BJ (cell line): Measurements from ENCODE around the gene SLC2A8. TPM values are rescaled to one million over a fixed set of nuclear protein-coding genes. Genes with fewer than 3 reads are reported as not detected.

ENCODE experiments used
- CTCF ChIA-PET: fragments of 350-600 bp; formaldehyde crosslinking; extraction: SDS; loops from one replicate; lab custom pipeline; 2021; ENCODE audit warnings: antibody characterized with exemption, inconsistent platforms; lab: Yijun Ruan, JAX
- POLR2A ChIA-PET: fragments of 300-600 bp; sonication (Branson Sonifier 250); formaldehyde crosslinking; extraction: SDS; loops from one replicate; lab custom pipeline; 2021; ENCODE audit warnings: antibody characterized with exemption; lab: Charles Lee
- DNase-seq: peaks from one replicate; pipeline ENCODE4 v3.0.0-alpha.2; 2011; ENCODE audit warnings: low read depth
- H3K27me3 ChIP-seq: 2 replicates; pipeline ENCODE4 v1.6.0; 2011; ENCODE audit warnings: low read length; ENCODE audit not compliant: control insufficient read depth, insufficient read depth
- H3K36me3 ChIP-seq: 2 replicates; pipeline ENCODE4 v1.5.1; 2011; ENCODE audit warnings: low read length; ENCODE audit not compliant: control insufficient read depth, insufficient read depth
- H3K4me3 ChIP-seq: 2 replicates; pipeline ENCODE4 v1.5.1; 2011; ENCODE audit warnings: low read depth, mild to moderate bottlenecking, control low read depth, low read length
- CTCF ChIP-seq: IDR thresholded peaks from 2 replicates; pipeline ENCODE4 v1.5.1; 2011; ENCODE audit warnings: low read depth, mild to moderate bottlenecking, control low read depth, inconsistent platforms, low read length, moderate library complexity; ENCODE audit not compliant: insufficient read depth
- polyA plus RNA-seq: library from polyadenylated mRNA; depleted of rRNA; stranded (reverse); fragments of >200 nt; gene quantifications from 2 replicates; pipeline ENCODE4 v1.2.3, GENCODE V29; 2011

The SLC2A8 gene
- polyA plus RNA-seq, 1 experiment = 16.7 TPM

GRCh38 chr9:127449332-127449966, 52.5 kb downstream of the SLC2A8 start:
- ChIA-PET CTCF (interaction anchor here (0.7 to 1.0 kb wide), 2 partner anchors 106 to 334 kb away, joined by 3 to 4 read pairs; no protein-coding TSS in a partner anchor), POLR2A (interaction anchor here (0.5 kb wide), 1 partner anchor 9 kb away, joined by 3 read pairs; no protein-coding TSS in a partner anchor)
- TF ChIP-seq CTCF = no peak
- no peaks in the 10 kb centered on the region for H3K27me3 ChIP-seq
- DNase-seq = no peak
- H3K4me3 ChIP-seq = peak overlapping the region; percentile 96
- H3K36me3 ChIP-seq = peaks cover 32% of the 10 kb centered on the region

- Histone ChIP-seq H3K27me3 (no peaks in the 10 kb centered on the region), H3K36me3 (peaks cover 27% of the 10 kb centered on the region), H3K4me3 (peak overlapping the region; percentile 96)
- ChIA-PET CTCF (interaction anchor here (1.0 kb wide), 1 partner anchor 107 kb away, joined by 3 read pairs; no protein-coding TSS in a partner anchor), POLR2A (no interaction called here)
- DNase-seq = no peak
- TF ChIP-seq CTCF = no peak
These were observed 53.3 kb downstream of the SLC2A8 start for GRCh38 chr9:127450243-127450760.

- ChIA-PET POLR2A (interaction anchor here (0.6 kb wide), 1 partner anchor 27 kb away, joined by 3 read pairs; the partner anchor contains the start of gene ZNF79), CTCF (interaction anchor here (1.4 kb wide), 1 partner anchor 16 kb away, joined by 3 read pairs; no protein-coding TSS in a partner anchor)
- 0 out of 2 replicates have a peak, but pooled peaks have one; percentile 18 for TF ChIP-seq CTCF
- H3K27me3 ChIP-seq = no peaks in the 10 kb centered on the region
- H3K4me3 ChIP-seq = peak within 1 kb of the TSS; percentile 96
- DNase-seq = peak; percentile 40
- peaks cover 27% of the 10 kb centered on the region for H3K36me3 ChIP-seq
These were observed 54.0 kb downstream of the SLC2A8 start, which contains the start of the genes LRSAM1 and RPL12 for GRCh38 chr9:127450830-127451607. TSS of gene LRSAM1 (plus strand) at chr9:127451510. CDS start at chr9:127454528, 3,018 bp downstream. TSS of gene RPL12 (minus strand) at chr9:127451406. CDS start at chr9:127451317, 89 bp downstream.

GRCh38 chr9:127451608-127451857, 54.6 kb downstream of the SLC2A8 start:
- Histone ChIP-seq H3K36me3 (peaks cover 22% of the 10 kb centered on the region), H3K27me3 (no peaks in the 10 kb centered on the region), H3K4me3 (peak overlapping the region; percentile 96)
- DNase-seq = no peak
- TF ChIP-seq CTCF = no peak
- ChIA-PET POLR2A (interaction anchor here (0.6 kb wide), 1 partner anchor 27 kb away, joined by 3 read pairs; the partner anchor contains the start of gene ZNF79), CTCF (interaction anchor here (1.4 kb wide), 1 partner anchor 15 kb away, joined by 3 read pairs; no protein-coding TSS in a partner anchor)
